Fibroblast of skin of left quadriceps (primary cell): Measurements from ENCODE around the gene SEMA4C.

Source experiments
- DNase-seq, 2 experiments: peaks; one replicate each; pipeline ENCODE4 v3.0.0-alpha.2; 2013; ENCODE audit warnings: low read depth in 2 of 2

Gene SEMA4C

GRCh38 chr2:96842600-96842999, 27.3 kb downstream of the SEMA4C start:
- DNase-seq = no peak

- no peak for DNase-seq
Measured at GRCh38 chr2:96841701-96842495, 28.0 kb downstream of the SEMA4C start.

- no peak for DNase-seq
Measured at GRCh38 chr2:96839875-96840850, 29.7 kb downstream of the SEMA4C start.

- no peak for DNase-seq
Measured at GRCh38 chr2:96839293-96839874, 30.5 kb downstream of the SEMA4C start.

GRCh38 chr2:96838345-96839292, 31.3 kb downstream of the SEMA4C start:
- no peak for DNase-seq

- no peak for DNase-seq
Measured at GRCh38 chr2:96837575-96837974, 32.3 kb downstream of the SEMA4C start.

GRCh38 chr2:96835830-96836229, 34.0 kb downstream of the SEMA4C start:
- DNase-seq = no peak

- DNase-seq = peak; percentile 19 to 23
Measured at GRCh38 chr2:96832754-96833507, 36.9 kb downstream of the SEMA4C start.

GRCh38 chr2:96832408-96832753, 37.5 kb downstream of the SEMA4C start:
- DNase-seq = no peak

- no peak for DNase-seq
Measured at GRCh38 chr2:96831679-96832078, 38.2 kb downstream of the SEMA4C start.

- DNase-seq = no peak
Measured at GRCh38 chr2:96830044-96830562, 39.8 kb downstream of the SEMA4C start.

GRCh38 chr2:96828874-96829273, 41.0 kb downstream of the SEMA4C start:
- DNase-seq = no peak

GRCh38 chr2:96828436-96828835, 41.4 kb downstream of the SEMA4C start:
- DNase-seq = no peak

- no peak for DNase-seq
Measured at GRCh38 chr2:96826546-96827278, 43.2 kb downstream of the SEMA4C start.

- no peak for DNase-seq
Measured at GRCh38 chr2:96825057-96825456, 44.8 kb downstream of the SEMA4C start.

- DNase-seq = peak in 1 of 2 experiments; percentile 13
Measured at GRCh38 chr2:96824079-96824870, 45.6 kb downstream of the SEMA4C start.

- no peak for DNase-seq
Measured at GRCh38 chr2:96823198-96823597, 46.7 kb downstream of the SEMA4C start.

GRCh38 chr2:96822786-96823185, 47.1 kb downstream of the SEMA4C start:
- no peak for DNase-seq
